ENCODE results near the gene RAB9A.
"Not testable (repeated sequence)": the region's sequence is repeated elsewhere in the genome, so short reads cannot be mapped to it uniquely, and the experiment has no call there.

Gene RAB9A

DNA sequence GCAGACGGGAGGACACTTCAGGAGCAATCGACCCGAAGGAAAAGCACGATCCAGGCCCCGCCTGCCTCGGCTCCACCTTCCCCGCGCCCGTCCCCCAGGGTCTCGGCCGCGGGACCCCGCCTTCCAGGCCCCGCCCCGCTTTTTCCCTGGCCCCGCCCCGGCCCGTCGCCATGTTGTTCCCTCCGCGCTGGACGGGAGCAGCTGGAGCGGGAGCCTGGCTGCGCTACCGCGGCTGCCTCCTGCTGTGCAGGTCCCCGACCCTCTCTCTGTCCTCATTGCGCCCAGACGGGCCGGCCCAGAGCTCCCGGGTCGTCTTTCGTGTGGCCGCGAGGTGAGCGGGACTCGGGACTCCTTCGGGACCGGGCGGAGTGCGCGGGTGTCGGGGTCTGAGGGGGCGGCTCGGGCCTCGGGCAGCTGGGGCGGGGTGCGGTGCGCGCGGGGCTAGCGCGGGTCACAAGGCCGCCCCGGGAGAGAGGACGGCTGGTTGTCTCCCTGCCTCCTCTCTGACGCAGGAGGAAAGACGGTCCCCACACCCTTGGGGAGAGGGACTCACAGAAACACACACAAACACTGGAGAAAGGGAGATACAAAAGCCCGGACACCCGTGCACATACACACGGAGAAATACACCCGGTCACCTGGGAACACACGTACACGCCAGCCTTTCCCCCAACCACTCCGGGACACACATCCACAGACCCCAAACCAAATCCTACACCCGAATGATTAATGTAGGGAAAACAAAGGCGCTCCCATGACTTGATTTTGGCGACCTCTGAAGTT is at the start of gene RAB9A:
TSS of gene RAB9A (plus strand) at position 171 of the 783 bp plus-strand sequence. CDS start 19,619 bp downstream, outside the sequence.
- DNase-seq: peak; percentile 61

GRCh38 chrX:13641684-13642083 is 47.2 kb upstream of the RAB9A start:
- DNase-seq: not testable (repeated sequence)

- no peak for DNase-seq
These were observed 43.3 kb upstream of the RAB9A start for GRCh38 chrX:13645464-13646153.

DNA sequence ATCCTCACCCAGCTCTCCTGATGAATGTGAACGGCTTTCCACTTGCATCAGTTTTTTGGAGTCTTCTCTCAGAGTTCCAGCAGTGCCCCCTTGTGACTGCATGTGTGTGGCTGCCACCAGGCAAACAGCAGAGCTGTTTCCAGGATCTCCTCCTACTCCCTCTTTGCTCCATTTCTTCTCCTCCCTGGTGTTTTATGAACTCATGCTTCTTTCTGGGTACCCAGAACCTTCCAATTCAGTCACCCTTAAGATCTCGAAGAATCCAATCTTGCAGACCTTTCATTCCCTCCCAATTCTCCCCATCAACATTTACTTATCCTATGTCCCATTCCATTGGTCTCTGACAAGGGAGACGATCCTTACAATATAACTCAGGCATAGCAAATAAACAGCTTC is 42.8 kb upstream of the RAB9A start:
- peak; percentile 24 for DNase-seq

GRCh38 chrX:13647709-13648212 is 41.2 kb upstream of the RAB9A start:
- DNase-seq: peak; percentile 7

- DNase-seq: not testable (repeated sequence)
These were observed 40.6 kb upstream of the RAB9A start for GRCh38 chrX:13648336-13648735.

DNA sequence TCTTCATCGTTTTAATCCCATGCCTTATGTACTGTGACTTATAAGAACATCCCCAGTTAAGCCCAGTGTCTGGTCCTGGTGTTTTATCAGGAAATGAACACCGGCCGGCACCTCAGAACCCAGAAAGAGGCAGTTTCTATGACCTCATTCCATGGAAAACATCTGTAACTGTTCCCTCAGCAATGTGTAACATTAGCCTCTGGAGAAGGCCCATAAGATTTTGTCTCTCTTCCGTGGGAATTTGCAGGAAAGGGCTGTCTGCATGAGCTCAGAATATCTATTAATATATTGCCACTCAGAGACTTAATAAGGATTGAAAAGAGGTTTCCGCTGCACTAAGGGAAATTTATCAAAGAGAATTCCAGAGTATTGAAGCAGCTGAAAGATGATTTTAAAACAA is 39.1 kb upstream of the RAB9A start:
- no peak for DNase-seq

DNA sequence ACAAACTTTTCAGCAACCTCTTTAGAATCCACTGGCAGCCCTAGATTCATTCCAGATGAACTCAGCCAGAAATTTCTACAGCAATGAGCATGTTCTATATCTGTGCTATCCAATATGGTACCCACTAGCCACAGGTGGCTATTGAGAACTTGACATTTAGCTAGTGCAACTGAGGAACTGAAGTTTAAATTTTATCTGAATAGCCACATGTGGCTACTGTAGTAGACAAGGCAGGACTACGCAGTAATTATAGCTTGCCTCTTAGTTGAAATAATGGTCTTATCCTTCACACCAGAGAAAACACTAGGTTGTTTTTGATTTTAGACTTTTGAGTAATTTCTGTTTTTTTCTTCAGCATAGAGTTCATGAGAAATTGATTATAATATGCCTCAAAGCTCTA is 38.6 kb upstream of the RAB9A start:
- no peak for DNase-seq

DNA sequence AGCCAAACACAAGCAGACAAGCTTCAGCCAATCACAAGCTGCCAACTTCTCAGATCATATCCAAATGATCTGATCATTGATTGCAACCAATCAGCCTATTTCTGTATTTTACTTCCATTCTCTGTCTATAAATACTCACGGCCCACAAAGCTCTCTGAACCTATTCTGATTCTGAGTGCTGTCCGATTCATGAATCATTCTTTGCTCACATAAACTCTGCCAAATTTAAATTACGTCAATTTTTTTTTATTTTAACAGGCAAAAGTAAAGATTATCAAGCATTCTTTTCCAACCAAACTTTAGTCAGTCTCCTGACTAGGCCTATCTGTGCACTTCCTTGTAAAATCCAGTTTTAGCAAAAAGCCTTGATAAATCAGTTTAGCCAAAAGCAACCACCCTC is 37.8 kb upstream of the RAB9A start:
- no peak for DNase-seq

- no peak for DNase-seq
These were observed 36.6 kb upstream of the RAB9A start for GRCh38 chrX:13652287-13652793.

DNA sequence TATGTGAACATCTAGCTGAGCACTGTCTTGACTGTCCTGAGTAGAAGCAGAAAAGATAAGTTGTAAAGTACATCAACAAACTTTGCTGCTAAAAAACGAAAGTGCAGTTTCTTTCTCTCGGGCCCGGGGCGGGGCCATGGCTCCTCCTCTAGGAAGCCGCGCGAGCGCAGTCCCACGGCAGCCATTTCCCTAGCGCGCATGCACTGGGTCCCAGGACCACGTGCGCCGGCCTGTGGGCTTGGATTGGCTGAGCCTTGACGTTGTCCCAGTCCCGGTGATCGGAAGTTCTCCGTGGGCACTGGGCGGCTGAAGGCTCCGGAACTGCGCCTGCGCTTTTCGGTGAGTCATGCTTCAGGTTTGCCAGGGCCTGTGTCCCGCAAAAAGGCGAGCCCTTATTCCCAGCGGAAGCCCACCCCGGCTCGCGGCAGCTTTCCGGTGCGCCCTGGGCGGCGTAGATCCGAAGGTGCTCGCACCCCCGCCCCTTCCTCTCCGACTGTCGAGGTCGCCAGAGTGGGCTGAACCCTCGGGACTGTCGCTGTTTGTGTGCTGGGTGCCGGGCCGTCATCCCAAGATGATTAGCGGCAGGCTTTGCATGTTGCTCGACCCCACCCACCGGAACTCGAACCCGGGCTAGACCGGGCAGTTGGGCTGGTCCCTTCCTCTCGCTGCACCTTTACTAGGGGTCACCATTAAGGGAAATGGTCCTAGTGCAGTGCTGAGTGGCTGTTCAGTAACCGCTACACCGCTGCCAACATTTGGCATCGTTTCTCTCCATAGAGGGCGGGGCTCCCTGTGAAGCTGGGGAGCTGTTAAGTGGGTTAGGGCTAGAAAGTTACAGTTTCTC is 35.9 kb upstream of the RAB9A start, which contains the start of gene TCEANC:
TSS of gene TCEANC (plus strand) at position 292 of the 844 bp plus-strand sequence. CDS start 9,368 bp downstream, outside the sequence.
- DNase-seq: peak; percentile 94

- no peak for DNase-seq
These were observed 34.8 kb upstream of the RAB9A start for GRCh38 chrX:13654116-13654515.

GRCh38 chrX:13655674-13656073 is 33.3 kb upstream of the RAB9A start:
- no peak for DNase-seq

DNA sequence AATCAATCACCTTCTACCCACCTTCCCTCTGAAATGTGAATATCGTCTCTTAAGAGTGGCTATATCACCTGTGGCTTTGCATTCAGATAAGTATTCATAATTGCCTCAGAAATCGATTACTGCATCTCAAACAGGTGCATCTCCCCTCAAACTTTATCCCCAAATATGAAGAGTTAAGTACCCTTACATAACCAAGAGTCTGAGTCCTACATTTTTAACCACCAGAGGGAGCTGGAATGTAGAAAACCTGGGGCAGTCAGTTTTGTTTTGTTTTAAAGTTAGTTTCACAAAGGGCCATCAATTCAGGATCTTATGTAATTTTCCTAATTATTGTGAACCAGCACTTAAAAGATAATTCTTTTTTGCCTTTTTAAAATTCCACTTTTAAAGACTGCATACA is 30.3 kb upstream of the RAB9A start:
- peak; percentile 24 for DNase-seq

GRCh38 chrX:13659063-13659462 is 29.9 kb upstream of the RAB9A start:
- no peak for DNase-seq

GRCh38 chrX:13661735-13662288 is 27.1 kb upstream of the RAB9A start:
- DNase-seq: no peak

DNA sequence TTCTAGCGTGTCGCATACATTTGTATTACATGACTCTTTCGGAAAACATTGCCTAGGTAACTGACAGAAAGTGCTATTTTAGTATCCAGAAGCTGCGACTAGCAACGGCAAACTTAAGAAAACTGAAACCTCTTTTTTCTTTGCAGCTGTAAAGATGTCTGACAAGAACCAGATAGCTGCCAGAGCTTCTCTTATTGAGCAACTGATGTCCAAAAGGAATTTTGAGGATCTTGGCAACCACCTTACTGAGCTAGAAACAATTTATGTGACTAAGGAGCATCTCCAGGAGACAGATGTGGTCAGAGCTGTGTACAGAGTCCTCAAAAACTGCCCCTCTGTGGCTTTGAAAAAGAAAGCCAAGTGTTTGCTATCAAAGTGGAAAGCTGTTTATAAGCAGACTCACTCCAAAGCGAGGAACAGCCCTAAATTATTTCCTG is 26.6 kb upstream of the RAB9A start:
- no peak for DNase-seq

DNA sequence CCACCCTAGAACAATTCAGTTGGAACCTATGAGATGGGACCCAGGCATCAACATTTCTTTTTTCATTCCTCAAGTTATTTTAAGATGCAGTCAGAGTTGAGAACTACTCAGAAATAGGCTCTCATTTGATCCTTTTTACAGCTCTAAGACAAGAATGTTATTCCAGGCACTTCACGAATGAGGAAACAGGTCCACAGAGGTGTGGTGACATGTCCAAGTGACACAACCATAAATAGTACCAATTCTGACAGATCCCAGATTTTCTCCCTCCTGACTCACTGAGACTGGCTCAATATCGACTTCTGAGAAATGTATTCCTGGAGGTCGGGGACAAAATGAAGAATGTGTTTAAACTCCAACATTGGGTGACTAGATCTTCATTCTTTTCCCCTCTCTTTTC is 24.9 kb upstream of the RAB9A start:
- DNase-seq: no peak

- DNase-seq: no peak
These were observed 22.1 kb upstream of the RAB9A start for GRCh38 chrX:13666836-13667235.

DNA sequence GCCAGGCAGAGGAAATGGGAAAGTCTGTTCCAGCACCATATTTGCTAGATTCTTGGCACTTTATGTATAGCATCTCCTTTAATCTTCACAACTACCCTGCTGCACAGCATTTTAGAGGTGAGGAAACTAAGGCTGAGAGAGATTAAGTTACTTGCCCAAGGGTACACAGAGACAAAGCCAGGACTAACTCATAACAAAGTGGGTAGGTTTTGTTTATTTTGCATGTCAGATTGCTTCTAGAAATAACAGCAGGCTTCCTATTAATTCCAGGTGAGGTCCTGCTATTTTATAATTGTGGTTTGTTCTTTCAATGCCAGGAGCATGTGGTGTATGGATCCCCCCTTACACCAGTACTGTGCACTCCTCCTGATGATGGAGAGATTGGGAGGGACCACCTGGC is 21.0 kb upstream of the RAB9A start:
- DNase-seq: no peak

GRCh38 chrX:13669246-13669737 is 19.6 kb upstream of the RAB9A start:
- DNase-seq: no peak

DNA sequence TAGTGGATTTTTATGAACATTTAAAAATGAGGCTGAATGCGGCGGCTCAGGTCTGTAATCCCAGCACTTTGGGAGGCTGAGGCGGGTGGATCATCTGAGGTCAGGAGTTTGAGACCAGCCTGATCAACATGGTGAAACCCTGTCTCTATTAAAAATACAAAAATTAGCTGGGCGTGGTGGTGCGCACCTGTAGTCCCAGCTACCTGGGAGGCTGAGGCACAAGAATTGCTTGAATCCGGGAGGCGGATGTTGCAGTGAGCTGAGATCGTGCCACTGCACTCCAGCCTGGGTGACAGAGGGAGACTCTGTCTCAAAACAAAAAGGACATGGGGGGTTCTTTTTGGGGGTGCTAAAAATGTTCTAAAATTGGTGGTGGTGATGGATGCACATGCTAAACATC is 19.2 kb upstream of the RAB9A start:
- not testable (repeated sequence) for DNase-seq

Data from GDM1 (cell line).